GM21737 (cell line): ENCODE data around the gene CUEDC1.

Experiments used
- ATAC-seq: cut with Tn5 transposase; IDR thresholded peaks from one replicate; pipeline ENCODE4 v1.9.1; 2021; ENCODE audit warnings: mild to moderate bottlenecking, moderate library complexity; ENCODE audit not compliant: unreplicated experiment

The CUEDC1 gene

GRCh38 chr17:57900991-57901743 is 54.0 kb downstream of the CUEDC1 start:
- ATAC-seq, result no peak

DNA sequence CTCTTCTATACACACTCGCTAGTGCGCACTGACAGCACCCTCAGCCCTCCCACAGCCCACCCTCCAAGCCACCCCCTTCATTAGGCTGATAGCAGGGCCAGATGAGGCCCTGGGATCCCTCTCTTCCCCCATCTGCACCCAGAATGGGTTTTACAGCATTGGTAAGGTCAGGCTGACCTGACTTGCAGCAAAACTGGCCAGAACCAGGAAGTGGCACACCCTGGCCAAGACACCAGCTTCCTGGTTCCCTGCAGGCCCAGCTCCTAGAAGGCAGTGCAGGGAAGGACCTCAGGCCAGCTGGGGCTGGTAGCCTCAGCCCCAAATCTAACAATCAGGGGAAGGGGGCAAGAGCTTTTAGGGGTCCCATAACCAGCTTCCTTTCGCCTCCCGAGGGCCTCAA is 55.4 kb downstream of the CUEDC1 start:
- ATAC-seq, result no peak

DNA sequence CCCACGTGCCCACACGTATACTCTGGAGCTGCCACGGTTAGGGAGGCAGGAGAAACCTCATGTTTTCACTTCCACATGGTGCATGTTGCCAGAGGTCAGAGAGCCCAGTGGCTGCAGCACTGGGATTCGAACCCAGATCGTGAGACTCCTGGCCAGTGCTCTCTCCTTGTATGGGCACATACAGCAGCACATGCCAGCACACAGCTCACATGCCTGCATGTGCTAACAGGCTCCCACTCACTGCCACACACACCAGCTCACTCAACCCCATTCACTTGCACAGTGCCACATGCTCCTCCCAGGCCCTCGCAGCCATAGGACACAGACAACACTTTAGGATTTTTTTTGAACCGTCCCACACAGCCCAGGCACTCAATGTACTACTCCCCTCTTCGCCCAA is 55.8 kb downstream of the CUEDC1 start:
- ATAC-seq, result no peak

DNA sequence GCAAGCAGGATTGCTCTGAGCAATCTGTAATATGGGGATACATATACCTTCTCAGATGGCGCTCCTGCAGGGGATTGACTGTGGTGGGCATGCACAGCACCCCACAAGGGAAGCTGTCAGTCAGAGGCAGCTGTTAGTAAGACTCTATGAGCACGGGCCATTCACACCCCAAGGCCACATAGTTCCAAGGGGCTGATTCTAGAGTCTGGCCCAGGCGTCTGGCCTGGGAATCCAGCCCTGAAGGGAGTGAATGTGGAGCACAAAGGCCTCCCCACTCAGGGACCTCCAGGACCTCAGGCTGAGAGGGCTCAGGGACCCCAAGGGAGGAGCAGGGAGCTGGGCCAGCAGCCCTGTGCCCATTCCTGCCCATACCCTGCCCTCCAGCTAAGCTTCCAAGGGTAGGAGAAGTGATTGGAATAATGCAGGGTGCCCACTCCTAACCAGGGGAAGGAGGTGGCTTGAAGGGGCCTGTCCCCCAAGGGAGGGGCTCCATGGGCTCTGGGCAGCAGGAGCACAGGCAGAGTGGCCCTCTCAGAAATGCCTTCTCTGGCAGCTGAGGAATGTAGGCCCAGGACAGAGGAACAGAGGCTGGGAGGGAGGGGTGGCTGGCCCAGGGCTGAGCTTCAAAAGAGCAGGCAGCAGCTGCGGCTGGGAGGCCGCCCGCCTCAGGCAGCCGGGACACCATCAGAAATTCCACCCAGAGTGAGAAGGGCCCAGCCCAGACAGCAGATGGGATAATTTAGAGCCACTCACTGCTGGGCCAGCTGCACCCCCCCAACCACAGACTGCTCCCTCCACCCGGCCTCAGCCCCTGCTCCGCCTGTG is 56.5 kb downstream of the CUEDC1 start:
- ATAC-seq, result no peak

DNA sequence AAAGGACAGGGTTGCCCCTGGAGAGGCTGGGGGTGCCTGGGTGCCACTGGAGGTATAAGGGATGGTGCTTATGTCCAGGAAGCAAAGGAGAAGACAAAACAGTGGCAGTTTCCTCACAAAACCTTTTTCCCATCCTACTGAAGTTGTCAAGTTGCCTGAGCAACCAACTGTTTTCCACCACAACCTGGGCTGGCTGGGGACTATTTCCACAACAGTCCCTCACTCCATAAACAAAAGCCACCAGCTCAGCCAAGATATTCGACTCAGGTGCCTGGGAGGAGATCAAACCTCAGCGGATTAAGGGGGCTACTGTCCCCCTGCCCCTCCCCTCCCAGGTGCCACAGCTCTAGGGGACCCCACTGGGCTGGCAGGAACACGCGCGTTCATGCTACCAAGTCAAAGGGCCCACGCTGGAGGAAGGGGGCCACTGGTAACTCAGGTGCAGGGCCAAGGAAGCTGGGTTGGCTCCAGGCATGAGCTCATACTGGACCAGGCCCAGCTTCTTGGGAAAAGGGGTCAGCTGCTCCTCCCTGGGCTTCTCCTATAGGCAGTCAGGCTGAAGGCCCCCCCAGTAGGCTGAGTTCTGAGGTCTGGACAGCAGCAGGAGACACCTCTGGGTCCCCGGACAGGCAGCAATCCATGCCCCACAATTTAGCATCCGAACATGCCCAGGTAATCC is 59.7 kb downstream of the CUEDC1 start:
- no peak for ATAC-seq

- ATAC-seq, result no peak
Measured at GRCh38 chr17:57894848-57895247, 60.4 kb downstream of the CUEDC1 start.

DNA sequence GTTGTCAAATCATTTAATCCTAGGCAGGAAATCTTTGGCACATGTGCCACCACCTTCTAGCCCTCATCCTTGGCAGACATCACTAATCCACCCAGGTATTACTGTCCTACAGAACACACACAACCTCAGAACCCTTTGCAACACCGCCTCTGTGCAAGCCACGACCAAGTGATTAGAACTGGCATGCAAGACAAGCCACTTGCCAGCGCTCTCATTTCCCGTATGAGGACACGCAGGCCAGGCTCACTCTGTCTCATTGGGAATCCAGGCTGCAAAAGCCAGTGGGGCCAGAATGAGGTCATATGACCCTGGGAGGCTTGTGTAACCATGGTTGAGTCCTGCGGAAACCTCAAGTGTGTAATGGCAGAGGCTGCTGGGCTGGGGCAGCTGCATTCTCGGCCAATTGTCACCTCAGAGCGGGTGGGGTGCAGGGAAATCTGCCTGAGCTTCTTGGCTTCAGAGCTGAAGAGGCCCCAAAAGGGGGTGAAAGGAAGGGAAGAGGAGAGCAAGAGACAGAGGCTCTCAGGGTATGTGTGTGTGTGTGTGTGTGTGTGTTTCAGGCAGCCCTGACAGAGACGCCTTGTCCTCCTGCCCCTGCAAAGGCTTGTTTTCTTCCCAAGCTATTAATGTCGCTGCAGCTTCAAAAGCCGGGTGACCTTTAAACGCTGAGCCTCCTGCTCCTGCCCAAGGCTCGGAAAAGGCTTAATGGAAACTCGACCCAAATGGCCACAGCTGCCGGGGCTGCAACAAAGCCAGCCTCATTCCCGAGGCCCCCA is 62.2 kb downstream of the CUEDC1 start:
- no peak for ATAC-seq

GRCh38 chr17:57892146-57892819 is 62.9 kb downstream of the CUEDC1 start:
- no peak for ATAC-seq

- ATAC-seq, result no peak
Measured at GRCh38 chr17:57890857-57891232, 64.4 kb downstream of the CUEDC1 start.

DNA sequence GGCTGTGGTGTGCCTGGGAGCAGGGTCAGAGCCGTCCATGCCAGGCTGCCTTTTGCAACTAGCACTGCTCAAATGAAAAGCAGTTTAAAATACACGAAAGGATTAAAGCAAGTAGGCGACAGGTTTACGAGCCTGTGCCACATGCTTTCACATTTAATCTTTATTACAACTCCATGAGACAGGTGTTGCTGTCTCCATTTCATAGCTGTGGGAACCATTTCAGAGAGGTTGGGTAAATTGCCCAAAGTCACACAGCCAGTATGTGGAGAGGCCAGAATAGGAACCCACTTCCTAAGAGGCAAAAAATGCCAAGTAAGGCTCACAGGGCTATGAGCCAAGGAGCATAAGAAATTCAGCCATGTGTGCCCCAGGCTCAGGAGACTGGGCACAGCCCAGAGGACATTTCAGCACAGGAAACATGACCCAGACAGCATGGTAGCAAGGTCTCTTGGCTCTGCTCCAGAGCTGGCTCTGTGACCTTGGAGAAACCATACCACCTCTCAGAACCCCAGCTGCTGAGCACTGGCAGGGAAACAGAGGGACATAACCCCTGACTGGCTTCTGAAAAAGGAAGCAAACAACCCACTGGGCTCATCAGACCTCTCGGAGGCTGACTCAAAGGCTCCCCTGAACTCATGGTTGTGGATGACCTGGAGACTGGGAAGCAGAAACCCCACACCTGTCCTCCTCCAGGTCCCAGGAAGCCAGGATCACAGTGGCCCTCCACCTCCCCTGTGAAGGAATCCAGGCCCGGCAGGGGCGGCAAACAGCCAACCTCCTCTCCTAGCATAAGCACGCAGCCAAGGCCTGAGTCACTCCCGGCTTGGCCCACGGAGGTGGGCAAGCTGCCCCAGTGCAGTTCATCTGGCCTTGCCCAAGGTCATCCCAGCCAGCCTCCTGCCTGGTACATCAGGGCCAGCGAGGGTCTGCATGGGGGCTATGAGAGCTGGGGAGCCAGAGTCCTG is 65.0 kb downstream of the CUEDC1 start:
- no peak for ATAC-seq

DNA sequence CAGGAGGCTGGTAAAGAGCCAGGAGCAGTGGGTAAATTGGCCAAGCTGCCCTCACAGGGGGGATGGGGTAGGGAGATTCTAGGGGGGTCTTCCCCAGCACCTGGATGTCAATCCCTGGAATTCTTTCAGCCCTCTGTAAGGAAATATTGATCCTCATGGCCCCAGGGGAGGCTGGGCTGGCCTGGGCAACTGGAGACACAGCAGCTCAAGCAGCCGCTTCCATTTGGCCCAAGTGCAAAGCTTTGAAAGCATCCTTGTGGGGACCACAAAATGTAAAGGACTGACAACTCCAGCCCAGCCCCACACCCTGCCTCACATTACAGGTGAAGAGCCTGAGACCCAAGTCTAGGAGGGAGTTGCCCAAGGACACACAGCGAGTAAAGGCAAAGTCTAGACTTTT is 66.0 kb downstream of the CUEDC1 start:
- ATAC-seq, result no peak

- no peak for ATAC-seq
Measured at GRCh38 chr17:57888311-57889216, 66.6 kb downstream of the CUEDC1 start.

- ATAC-seq, result no peak
Measured at GRCh38 chr17:57887161-57887560, 68.1 kb downstream of the CUEDC1 start.

GRCh38 chr17:57886020-57886419 is 69.2 kb downstream of the CUEDC1 start:
- ATAC-seq, result no peak

DNA sequence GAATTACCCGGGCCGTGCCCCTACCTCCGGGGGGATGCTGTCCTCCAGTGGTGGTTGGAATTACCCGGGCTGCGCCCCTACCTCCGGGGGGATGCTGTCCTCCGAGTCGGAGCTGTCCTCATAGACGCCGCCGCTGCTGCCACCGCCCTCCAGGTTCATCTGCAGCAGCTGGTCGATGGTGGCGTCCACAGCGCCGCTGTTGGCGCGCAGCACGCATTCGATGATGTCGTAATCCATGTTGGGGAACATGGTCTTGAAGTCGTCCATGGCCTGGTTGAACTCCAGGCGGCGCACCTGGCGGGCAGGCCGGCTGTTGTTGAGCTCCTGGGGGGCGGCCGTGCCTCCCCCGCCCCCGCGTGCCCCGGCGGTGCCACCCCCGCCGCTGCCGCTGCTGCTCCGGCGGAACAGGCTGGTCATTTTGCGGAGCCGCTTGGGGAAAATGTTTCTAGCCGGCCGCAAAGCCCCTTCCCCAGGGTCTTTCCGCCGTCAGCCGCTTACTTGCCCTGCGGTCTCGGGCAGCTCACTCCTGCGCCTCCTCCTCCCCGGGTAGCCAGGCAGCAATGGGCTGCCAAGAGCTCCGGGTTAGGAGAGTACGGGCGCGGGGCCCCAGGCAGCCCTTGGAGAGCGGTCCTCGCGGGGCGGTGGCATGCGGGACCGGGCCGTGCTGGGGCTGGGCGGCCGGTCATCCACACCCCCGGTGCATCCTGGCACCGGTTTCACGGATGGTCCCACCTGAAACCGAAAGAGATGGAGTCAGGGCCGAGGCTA is 69.9 kb downstream of the CUEDC1 start:
- ATAC-seq, result no peak

DNA sequence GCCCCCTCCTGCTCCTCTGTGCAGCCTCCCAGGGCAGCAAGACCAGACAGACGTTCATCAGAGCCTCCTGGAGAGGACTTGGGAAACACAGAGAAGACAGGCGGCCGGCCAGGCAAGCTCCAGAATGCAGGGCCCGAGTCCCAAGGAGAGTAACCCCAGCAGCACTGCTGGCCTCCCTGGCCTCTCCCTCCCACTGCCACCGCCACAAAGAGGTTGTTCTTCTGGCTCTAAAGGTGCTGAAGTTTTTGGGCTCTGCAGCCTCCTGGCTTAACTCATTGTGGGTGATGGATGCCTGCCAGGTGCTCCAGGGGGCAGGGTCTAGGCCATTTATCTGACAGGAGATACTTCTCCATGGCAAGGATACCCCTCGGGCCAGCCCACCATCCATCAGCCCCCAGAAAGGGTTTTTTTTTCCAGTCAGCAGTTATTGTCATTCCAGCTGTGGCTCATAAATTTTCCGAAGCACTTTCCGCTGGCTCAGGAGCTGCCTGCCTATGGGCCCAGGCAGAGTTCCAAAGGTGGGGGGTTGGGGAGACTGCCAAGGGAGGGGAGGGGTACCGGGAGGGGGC is 73.3 kb downstream of the CUEDC1 start:
- ATAC-seq, result no peak

DNA sequence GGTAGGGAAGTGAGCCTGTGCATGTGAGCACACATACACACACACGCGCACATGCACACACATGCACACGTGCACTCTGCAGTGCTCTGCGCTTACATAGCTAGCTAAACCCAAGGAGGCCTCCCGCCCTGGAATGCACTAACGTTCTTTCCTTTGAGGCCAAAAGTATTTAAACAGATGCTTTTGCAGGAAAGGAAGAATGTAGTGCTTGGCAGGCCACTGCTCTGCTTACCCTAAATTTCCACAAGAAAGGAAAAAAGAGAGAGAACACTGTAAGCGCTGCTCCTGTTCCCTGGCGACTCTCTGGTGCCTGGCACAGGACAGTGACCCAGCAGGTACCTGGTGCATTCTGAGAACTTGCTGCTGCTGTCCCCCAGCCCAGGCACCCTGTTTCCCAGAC is 74.1 kb downstream of the CUEDC1 start:
- ATAC-seq, result no peak
